ENCODE measurements around the gene SCGB2A2.

SCGB2A2 gene

DNA sequence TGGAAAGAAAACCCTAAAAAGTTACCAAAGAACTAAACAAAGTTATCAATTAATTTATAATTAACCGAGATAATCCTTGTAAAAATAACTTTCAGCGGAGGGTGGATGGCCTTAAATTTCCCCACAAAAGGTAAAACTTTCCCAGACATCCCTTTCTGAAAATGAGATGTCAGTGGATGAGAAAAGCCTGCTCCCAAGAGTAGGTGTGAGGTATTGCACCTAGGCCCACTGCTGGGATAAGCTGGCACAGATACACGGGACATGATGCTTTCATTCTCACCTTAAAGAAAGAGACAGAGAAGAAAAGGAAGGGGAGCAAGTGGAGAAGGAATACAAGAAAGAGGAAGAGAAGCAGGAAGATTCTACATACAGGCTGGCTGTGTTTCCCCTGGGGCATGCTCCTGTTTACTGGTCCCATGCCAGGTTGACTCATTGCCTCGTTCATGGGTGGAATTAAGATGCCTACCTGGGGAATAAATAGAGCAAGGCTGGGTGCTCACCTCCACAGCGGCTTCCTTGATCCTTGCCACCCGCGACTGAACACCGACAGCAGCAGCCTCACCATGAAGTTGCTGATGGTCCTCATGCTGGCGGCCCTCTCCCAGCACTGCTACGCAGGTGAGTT, at the start of gene SCGB2A2:
SCGB2A2 (plus strand) TSS at position 505 of the 625 bp plus-strand sequence; CDS start at position 564, 59 bp downstream.
- DNase-seq (ENCODE audit: extremely low read depth in 1 of 2, low read depth in 1 of 2): no peak

DNA sequence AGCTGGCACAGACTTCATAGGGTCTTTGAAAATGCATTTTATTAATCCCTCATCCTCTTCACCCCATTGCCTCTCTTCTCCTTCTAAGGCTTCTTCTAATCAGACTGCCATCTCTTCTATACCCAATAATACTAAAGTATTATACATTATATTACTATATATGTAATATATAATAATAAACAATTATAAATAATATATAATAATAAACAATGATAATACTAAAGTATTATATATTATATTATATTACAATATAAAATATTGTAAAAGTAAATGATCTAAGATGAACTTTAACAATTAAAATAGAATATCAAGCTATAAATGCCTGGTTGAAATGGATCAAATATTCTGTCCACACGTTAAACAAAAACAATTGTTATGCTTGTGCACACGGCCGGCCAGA, 48.5 kb upstream of the SCGB2A2 start:
- no peak for DNase-seq (ENCODE audit: extremely low read depth in 1 of 2, low read depth in 1 of 2)

DNA sequence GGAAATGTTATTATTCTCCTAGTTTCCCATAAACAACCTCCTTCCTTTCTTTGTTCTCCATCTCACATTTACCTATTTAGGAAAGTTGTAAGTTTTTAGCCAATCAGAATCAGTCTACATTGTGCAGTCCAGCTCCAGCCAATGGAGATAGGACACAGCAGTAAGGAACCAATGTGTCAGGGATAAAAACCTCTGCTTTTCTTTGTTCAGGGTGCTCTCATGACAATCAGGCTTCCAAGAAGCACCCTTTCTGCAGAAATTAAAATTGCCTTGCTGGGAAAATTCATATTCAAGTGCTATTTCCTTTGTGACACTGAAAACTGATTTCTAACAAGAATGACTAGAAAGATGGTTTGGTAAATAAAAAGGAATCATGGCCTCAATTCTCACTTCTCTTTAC, 46.9 kb upstream of the SCGB2A2 start:
- DNase-seq (ENCODE audit: extremely low read depth in 1 of 2, low read depth in 1 of 2): no peak

DNA sequence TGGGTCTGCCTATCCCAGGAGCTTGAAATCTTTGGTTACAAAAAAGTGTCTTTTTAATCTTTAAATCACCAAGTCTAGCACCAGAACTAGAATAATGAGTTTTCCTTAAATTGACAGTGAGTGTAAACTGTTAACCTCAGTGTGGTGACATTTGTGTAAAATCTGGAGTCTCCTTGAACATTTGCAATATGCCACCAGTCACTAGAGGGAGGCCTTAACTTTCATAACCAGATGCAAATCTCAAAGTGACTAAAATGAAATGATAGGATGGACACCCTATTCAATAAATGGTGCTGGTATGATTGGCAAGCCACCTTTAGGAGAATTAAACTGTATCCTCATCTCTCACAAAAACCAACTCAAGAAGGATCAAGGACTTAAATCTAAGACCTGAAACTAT, 36.2 kb upstream of the SCGB2A2 start:
- no peak for DNase-seq (ENCODE audit: extremely low read depth in 1 of 2, low read depth in 1 of 2)

DNA sequence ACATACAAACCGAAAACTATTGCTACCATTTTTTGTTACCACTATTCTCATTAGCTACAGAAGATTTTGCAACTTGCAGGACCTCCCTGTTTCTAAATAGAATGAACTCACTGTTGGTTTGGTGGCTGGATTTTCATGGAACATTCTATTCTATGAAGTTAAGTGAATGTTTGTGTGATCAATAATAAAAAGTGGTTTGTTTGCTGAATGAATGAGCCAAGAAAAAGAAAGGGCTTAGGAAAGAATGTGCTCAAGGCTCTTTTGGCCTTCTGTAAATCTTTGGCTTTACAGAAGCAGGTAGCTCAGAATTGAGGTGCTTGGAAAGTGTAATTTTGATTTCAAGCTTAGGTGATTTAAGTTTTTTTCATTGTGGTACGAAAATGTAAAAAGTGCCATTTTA, 33.8 kb upstream of the SCGB2A2 start:
- DNase-seq (ENCODE audit: extremely low read depth in 1 of 2, low read depth in 1 of 2): no peak

DNA sequence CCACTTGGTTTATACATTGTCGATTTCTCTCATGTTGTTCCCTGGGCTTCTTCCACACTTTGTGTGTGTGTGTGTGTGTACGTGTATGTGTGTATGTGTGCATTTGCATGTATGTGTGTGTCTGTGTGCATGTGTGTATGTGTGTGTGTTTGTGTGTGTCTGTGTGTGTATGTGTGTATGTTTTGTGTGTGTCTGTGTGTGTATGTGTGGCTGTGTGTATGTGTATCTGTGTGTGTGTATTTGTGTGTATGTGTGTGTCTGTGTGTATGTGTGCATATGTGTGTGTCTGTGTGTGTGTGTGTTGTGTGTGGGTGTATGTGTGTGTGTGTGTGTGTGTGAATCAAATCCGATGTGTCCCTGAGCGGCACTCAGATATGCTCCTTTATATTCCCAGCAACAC, 32.5 kb upstream of the SCGB2A2 start:
- no peak for DNase-seq (ENCODE audit: extremely low read depth in 1 of 2, low read depth in 1 of 2)

DNA sequence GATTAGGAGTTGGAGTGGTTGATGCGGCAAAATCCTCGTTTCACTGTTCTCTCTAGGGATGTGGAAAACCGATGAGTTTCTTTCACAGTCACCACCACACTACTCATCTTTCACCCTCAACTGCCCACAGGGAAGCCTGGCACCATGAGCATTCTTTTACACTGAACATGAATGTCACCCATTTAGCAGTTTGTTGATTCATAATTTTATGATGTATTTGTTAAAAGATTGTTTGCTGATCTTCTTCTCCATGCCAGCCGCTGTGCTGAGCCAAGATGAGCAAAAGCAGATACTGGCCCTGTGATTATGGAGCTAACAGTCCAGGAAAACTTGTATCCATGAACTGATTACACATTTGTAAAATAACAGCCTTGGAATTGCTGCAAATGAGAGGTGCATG, 31.8 kb upstream of the SCGB2A2 start:
- DNase-seq (ENCODE audit: extremely low read depth in 1 of 2, low read depth in 1 of 2): no peak

DNA sequence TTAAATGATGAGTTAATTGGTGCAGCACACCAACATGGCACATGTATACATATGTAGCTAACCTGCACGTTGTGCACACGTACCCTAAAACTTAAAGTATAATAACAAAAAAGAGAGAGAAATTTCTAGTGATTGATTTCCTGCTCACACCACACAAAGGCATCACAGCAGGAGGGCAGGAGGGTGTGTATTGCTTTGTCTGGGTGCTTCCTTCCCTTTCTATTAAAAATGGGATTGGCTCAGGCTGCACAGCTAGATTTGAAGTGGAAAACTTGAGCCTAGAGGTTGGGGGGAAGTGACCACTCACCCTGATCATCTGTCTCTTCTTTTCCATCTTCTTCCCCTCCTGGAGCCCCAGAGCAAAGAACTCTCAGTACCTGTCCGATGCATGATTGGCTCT, 28.9 kb upstream of the SCGB2A2 start:
- DNase-seq (ENCODE audit: extremely low read depth in 1 of 2, low read depth in 1 of 2): no peak

DNA sequence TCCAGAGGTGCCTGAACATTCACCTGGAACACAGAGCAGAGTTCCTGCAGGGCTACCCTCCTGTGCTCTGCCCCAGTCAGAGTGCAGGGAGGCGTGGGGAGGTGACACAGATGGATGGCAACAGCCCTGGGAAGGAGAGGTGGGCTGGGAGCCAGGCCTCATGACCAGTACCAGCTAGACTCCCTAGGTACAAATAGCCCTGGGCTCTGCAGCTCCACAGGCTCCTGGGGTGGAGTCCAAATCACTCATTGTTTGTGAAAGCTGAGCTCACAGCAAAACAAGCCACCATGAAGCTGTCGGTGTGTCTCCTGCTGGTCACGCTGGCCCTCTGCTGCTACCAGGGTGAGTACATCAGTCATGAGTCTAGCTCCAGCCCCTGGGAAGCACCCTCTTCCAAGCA, 27.9 kb upstream of the SCGB2A2 start, which contains the start of gene SCGB1D2:
SCGB1D2 (plus strand) TSS at position 219 of the 400 bp plus-strand sequence; CDS start at position 288, 69 bp downstream.
- DNase-seq (ENCODE audit: extremely low read depth in 1 of 2, low read depth in 1 of 2): no peak

DNA sequence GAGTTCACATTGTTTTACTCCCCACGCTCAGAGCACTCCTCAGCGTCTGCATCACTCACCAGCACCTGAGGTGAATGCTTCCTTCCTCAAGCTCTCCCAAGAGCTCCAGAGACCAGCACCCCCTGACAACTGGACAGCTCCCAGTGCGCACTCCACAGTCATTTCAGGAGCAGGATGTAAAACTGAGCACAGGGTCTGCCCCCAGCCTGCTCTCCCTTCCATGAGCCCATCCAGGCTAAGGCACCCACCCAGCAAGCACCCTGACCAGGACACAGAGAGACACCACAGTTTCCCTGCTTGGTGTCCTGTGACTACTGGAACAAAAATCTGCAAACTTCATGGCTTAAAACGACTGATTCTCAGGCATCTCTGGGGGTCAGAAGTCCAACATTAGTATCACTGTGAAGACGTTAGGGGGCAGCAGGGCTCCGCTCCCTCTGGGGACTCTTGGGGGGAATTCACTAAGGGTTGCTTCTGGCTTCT, 24.6 kb upstream of the SCGB2A2 start:
- DNase-seq (ENCODE audit: extremely low read depth in 1 of 2, low read depth in 1 of 2): no peak

DNA sequence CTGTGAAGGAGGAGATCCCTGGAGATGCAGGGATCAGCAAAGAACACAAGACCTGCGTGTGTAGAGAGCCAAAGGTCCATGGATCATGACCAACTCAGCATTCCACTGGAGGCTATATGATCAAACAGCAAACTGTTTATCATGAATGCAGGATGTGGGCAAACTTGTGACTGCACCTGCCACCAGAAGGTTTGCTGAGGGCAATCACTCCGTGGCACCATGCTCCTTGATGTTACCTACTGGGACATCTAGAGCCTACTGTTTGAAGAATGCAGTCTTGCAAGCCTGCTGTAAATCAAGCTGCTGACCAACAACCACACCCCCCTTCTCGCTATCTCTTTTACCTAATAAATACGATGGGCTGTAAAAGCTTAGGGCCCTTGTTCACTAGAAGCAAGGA, 18.3 kb upstream of the SCGB2A2 start:
- no peak for DNase-seq (ENCODE audit: extremely low read depth in 1 of 2, low read depth in 1 of 2)

DNA sequence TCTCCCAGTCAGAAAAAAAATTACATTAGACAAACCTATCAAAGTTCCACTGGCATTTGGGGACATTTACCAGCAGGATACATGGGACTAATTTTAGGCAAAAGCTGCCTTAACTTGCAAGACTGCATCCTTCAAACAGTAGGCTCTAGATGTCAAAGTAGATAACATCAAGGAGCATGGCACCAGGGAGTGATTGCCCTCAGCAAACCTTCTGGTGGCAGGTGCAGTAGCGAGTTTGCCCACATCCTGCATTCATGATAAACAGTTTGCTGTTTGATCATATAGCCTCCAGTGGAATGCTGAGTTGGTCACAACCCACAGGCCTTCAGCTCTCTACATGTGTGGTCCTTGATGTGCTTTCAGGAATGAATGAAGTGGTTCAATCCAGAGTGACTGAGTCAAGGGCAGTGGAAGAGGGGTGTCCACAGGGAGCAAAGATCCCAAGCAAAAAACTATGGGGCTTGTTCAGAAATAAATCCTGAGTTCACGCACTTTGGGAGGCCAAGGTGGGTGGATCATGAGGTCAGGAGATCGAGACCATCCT, 15.9 kb upstream of the SCGB2A2 start:
- DNase-seq (ENCODE audit: extremely low read depth in 1 of 2, low read depth in 1 of 2): no peak

DNA sequence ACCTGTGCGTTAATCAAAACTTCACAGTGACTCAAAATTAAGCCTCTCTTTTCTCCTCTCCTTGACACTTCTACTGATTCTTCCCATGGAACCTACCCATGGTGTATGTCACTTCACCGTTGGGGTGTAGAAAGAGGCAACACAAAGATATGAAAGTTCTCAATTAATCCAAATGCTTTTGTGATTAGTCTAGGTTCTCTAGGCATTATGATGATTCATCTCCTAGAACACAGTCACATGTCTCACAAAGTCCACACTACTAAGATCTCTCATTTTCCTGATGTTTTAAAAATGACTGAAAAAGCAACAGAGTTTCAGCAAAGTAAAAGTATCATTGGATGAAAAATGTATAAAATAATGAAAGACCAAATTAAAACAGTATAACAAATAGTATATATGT, 13.7 kb upstream of the SCGB2A2 start:
- DNase-seq (ENCODE audit: extremely low read depth in 1 of 2, low read depth in 1 of 2): no peak

DNA sequence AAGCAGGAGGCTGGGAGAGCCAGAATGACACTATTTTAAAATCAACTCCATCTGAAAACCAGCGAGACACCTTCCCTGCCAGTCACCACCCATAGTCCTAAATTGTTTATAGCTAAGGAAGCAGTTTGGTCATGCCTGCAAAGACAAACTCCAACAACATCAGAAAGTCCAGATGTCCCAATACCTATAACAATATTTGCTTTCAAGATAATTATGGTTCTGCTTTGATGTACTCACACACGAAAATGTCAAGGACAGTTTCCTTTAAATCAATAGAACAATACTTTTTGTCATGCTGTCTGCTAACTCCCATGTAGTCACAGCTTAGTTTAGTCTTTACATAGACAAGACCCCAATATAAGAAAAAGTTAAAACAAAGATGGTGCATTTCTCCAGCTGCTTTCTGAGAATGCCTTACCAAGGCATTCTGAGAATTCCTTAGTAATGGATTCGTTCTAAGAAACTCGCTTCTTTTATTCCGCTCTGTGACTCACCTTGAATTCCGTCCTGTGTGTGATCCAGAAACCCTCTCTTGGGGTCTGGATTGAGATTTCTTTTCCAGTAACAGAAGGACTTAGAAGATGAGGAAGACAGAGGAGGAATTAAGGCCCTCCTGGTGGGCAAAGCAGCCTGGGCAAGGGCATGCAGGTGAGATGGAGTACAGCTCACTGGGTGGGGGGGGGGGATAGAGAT, 9.6 kb upstream of the SCGB2A2 start:
- DNase-seq (ENCODE audit: extremely low read depth in 1 of 2, low read depth in 1 of 2): no peak

DNA sequence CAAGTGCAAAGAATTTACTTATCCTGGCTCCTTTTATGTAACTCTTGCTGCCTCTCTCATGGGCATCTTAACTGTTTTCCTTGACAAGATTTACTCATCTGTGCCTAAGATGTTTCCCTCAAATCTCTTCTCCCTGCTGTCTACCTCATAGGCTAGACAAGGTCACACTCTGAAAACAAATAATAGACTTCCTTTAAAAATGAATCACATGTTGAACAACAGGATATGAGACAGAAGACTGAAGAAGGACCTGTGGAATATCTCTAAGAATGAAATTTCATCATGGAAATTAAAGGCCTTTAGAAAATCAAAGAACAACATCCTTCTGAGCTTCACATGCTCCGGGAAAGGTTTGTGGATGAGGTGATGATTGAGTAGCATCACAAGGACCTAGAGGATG, 6.0 kb upstream of the SCGB2A2 start:
- DNase-seq (ENCODE audit: extremely low read depth in 1 of 2, low read depth in 1 of 2): no peak

DNA sequence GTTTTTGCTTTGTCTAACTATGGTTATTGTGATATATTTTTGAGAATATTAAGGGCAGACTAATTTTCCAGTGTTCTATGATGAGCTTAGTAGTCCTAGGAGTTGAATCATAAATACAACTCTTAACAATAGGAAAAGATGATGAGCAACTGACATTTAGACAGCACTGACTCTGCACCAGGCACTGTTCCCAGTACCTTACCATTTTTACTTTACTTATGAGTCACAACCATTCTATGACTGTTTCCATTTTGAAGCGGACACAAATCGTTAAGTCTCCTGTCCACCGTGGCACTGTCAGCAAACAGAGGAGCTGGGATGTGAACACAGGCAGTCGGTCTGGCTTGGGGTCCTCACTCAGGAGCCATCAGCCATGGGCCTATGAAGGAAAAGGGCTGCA, 3.4 kb upstream of the SCGB2A2 start:
- DNase-seq (ENCODE audit: extremely low read depth in 1 of 2, low read depth in 1 of 2): no peak

DNA sequence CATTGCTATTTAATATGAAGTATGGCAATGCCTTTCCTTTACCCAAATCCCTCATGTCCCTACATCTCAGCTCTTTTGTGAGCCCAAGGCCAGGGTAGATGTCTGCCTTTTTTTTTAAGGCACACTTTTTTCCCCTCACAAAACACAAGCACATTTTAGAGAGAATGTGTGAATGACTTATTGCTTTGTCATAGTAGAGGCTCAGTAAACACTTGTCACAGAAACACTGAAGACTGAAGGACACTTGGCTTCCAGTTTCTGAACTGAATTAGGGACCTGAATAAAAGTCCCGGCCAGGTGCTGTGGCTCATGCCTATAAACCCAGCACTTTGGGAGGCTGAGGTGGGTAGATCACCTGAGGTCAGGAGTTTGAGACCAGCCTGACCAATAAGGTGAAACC, 2.9 kb upstream of the SCGB2A2 start:
- no peak for DNase-seq (ENCODE audit: extremely low read depth in 1 of 2, low read depth in 1 of 2)

DNA sequence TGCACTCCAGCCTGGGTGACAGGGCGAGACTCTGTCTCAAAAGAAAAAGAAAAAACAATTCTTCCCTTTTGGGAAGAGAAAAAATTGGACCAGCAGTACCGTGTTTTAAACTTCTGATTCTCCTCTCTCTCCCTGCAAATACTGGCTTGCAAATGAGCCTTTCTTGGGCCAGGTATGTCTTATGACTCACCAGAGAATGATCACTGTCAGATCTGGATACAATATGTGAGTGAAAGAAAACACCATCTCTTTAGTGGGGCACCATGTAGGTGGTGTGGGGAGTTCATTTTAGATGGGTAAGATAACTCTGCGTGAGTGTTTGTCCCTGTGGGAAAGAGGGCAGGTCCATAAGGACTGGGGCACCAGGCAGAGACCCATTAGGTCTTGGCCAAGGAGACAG, 2.4 kb upstream of the SCGB2A2 start:
- no peak for DNase-seq (ENCODE audit: extremely low read depth in 1 of 2, low read depth in 1 of 2)

DNA sequence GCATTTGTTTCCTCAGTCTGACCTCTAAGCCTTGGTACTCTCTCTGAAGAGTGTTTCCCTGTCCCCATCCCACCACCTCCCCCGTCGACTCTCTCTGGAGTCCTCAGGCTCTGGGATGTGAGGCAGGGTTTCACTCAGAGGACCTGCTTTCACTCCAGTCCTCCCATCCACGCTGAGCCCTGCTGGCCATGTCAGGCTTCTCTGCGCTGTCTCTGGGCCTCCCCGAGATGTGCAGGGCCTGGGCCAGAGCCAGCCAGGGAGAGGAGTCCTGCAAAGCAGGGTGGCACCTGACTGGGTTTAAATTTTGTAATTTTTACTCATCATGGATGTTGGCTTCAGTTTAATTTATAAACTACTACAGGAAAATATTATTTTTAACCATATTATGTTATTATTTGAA, 3.3 kb downstream of the SCGB2A2 start:
- no peak for DNase-seq (ENCODE audit: extremely low read depth in 1 of 2, low read depth in 1 of 2)

DNA sequence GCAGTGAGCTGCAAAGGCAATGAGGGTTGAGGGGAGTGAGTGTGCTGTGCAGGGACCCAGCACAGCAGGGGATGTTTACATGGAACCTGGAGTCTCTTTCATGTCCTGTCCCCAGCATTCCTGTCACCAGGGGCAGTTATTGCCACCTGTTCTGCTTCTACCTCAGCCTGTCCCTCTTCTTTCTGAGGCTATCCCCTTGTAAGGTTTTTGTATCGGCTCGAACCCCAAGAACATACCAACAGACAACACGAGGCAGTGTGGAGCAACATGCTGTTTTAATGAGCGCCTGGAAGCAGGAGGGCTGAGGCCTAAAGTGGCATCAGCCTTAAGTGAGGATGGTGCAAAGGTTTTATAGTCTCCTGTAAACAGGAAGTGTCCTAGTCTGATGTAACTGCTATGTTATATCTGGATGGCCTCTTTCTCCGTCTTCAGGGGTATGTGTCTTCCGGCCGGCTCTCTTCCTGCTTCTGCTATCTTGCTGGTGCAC, 3.9 kb downstream of the SCGB2A2 start:
- no peak for DNase-seq (ENCODE audit: extremely low read depth in 1 of 2, low read depth in 1 of 2)

DNA sequence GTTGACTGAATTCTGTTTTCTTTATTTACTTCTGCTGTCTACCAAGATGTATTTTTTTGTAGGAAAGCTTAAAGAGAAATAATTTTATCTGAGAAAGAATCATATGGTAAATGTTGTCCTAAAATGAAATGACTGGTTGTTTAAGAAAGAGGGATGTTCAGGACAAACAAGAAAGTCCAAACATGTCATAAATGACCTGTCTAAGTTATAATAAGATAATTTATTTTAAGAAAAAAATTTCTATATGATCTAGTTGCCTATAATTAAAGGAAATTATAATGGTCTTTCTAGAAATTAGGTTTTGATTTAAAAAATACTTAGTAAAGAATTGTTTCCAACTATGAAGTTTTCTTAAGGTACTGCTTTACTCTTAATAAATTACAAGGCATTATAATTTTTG, 10.5 kb downstream of the SCGB2A2 start:
- DNase-seq (ENCODE audit: extremely low read depth in 1 of 2, low read depth in 1 of 2): no peak

DNA sequence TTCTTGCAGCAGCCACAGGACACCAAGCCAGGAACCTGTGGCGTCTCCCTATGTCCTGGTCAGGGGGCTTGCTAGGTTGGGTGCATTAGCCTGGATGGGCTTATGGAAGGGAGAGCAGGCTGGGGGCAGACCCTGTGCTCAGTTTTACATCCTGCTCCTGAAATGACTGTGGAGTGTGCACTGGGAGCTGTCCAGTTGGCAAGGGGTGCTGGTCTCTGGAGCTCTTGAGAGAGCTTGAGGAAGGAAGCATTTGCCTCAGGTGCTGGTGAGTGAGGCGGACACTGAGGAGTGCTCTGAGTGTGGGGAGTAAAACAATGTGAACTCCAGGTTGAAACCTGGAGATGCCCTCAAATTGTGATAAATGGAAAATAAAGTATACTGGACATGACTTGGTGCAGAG, 25.5 kb downstream of the SCGB2A2 start:
- DNase-seq (ENCODE audit: extremely low read depth in 1 of 2, low read depth in 1 of 2): no peak

Measured in activated CD8-positive, alpha-beta memory T cell treated with anti-CD3 and anti-CD28 coated beads for 1 hour (primary cell).